Skin epidermis (tissue), 12 donors: ENCODE data around the gene AGFG1.

Experiments used
- H3K27ac ChIP-seq, 21 experiments: fragments of 200-600 bp; sonication (generic) in 11 of 21; one replicate each; pipeline ENCODE4 v1.5.0; 2020; ENCODE audit warnings: mild to moderate bottlenecking in 3 of 21, inconsistent platforms in 2 of 21, moderate library complexity in 2 of 21
- H3K4me3 ChIP-seq, 7 experiments: fragments of 200-600 bp; sonication (generic) in 2 of 7; one replicate each; pipeline ENCODE4 v1.5.0; 2020; ENCODE audit warnings: inconsistent platforms in 2 of 7, mild to moderate bottlenecking in 2 of 7, moderate library complexity in 1 of 7

Gene AGFG1

DNA sequence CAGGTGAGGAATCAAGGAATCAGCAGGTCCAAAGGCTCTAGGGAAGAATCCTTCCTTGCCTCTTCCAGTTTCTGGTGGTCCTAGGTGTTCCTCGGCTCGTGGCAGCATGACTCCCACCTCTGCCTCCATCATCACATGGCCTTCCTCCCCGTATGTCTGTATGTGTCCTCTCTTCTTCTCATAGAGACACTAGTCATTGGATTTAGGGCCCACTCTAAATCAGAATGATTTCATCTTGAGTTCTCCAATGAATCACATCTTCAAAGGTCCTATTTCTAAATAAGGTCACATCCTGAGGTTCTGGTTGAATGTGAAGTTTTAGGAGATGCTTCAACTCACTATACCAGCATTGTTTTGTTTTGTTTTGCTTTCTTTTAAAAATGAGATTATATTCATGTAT is 11.1 kb upstream of the AGFG1 start:
- Histone ChIP-seq H3K27ac (no peak overlapping the region), H3K4me3 (no peak overlapping the region)

DNA sequence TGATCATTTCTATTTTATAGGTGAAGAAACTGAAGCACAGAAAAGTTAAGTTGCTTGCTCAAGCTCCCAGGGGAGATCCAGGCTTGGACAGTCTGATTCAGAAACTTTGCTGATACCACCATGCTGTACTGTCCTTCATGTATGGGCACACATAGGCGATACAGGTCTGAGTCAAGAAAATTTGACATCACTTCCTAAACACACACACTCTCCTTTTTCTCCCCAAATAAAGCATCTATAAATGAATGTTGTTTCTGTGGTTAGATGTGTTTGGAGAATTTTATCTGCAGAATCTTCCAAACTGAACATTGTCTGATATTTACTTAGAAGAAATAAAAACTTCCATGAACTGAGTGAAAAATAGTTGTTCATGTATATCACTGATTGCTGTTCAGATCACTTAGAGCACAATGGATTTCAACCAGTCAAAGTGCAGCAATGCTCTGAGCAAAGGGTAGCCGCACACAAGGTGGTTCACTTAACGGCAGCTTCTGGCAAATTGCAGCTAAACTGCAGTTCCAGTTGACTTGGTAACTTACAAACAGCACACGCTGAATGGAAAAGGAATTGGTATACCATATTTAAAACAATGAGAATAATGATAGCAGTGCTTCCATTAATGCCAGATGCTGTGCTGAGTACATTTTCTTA is 10.0 kb upstream of the AGFG1 start:
- Histone ChIP-seq H3K27ac (no peak overlapping the region), H3K4me3 (no peak overlapping the region)

DNA sequence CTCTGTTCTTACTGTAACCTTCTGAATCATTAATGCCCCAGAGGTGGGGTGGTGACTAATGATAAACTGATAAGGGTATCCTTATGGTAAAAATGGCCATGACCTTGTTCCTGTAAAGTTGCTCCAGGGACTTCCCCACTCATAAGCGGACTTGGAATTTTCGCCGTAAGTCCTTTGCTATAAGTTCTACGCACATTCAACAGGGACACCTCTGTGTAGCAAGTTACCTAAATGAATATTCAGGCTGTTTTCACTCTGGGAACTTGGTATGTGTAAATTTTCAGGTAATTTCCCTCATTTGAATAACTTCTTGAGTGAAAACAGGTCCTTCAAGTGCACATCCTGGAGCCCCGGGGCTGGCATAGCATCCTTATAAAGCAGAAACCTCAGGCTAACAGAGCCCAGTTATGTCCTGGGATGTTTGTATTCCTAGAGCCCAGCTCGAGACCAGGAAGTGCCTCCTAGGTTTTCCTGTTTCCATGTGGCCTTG is 9.4 kb upstream of the AGFG1 start:
- no peak overlapping the region for H3K4me3 ChIP-seq
- peak overlapping the region in 1 of 21 experiments; percentile 8 for H3K27ac ChIP-seq

DNA sequence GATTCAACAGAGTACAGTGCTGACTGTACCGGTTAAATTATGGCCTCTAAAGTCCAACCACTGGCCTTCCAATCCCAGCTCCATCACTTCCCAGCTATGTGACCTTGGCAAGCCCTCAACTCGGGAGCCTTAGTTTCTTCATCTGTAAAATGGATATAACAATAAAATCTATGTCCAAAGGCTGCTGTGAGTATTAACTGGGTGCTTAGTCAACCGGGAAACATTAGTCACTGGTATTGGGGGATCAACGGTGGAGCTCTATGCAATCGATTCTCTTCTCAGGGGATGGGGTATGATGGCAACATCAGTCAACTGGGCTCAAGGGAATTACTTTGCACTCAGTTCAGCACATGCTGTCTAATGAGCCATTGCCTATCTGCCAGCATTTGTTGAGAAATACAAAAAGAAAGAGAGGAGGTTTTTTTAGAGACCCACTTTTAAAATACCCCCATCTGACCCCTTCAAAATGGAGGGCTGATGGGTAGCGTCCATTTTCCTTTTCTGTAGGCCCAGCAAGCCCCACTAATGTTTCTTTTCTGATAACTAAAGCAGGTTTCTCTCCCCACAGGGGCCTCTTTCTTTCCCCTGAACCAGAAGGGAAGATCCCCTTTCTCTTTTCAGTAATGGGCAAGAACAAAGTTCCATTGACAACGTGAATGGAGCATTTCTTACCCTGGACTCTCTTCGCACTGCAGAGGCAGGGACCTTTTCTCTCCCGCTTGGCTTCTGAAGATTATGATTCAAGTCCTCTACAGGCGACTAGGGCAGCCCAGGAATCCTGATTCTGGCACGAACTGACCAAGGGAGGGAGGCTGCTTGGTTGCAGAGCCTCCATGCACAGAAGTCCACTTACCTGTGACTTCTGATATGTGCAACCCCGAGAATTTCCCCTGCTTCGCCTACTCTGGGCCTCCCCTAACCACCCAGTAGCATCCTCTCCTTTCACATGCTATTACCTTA is 8.7 kb upstream of the AGFG1 start:
- H3K4me3 ChIP-seq: no peak overlapping the region
- no peak overlapping the region for H3K27ac ChIP-seq

DNA sequence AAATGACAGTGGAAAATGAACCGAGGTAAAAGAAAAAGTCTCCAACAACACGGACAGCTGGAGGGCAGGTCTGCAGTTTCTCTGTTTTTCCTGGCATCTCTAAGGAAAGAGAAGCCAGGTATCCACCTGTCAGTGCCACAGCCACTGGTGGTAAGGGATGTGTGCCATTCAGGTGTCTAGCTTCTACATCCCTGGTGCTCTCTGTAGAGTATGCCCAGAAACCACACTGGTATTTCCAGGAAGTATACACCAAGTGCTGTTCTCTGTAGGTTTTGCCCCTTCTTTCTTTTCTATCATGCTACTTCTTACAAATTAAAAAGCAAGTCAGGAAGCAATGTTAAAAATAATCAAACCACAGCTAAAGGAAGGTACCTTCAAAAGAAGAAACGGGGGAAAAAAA is 7.6 kb upstream of the AGFG1 start:
- H3K27ac ChIP-seq: peak overlapping the region in 2 of 21 experiments; percentile 1 to 5

DNA sequence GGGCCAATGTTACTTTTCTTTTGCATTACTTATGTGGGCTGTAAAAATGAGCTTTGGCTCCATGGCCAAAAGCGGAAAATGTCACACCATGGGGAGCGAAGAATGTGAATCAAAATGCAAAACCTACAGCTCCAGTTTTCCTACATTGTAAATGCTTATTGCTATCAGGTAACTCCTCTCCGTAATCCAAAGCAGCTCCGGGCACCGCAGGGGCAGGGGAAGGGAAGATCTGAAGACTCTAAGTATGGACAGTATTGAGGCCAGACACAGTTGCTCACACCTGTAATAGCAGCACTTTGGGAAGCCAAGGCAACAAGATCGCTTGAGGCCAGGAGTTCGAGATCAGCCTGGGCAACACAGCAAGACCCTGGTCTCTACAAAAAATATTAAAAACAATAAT is 7.1 kb upstream of the AGFG1 start:
- H3K27ac ChIP-seq: peak overlapping the region in 2 of 21 experiments; percentile 1 to 5

More for the DNA sequence above, 7.6 kb upstream of the AGFG1 start:
- H3K4me3 ChIP-seq: no peak overlapping the region

DNA sequence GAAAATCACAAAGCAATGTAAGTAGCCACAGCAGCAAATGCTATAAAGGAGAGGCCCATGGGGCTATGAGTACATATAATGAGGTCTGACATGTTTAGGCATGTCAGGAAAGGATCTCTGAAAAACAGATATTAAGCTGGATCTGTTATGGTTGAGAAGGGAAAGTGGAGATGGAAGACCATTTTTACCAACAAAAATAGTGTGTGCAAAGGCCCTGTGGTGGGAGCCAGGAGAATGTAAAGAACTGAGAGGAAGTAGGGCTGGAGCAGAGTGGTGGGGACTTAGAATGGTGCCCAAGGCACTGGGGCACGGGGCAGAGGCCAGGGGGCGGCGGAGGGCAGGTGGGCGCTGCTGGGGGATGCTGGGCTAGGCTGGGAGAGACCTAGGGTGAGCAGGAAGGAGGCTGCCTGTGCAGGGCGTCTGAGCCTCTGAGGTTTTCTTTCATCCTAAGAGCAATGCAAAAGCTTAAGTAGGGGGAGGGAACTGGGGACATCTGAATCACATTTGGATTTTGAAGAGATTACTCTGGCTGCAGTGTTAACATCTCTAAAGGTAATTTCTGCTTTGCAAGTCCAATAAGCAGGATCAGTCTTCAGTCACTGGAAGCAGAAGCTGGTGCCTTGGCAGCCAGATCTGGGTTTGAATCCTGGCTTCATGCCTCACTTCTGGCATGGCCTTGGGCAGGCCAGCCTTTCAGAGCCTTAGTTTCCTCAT is 4.9 kb upstream of the AGFG1 start:
- peak overlapping the region in 3 of 21 experiments; percentile 17 to 55 (median 36) for H3K27ac ChIP-seq

More for the DNA sequence above, 7.1 kb upstream of the AGFG1 start:
- no peak overlapping the region for H3K4me3 ChIP-seq

DNA sequence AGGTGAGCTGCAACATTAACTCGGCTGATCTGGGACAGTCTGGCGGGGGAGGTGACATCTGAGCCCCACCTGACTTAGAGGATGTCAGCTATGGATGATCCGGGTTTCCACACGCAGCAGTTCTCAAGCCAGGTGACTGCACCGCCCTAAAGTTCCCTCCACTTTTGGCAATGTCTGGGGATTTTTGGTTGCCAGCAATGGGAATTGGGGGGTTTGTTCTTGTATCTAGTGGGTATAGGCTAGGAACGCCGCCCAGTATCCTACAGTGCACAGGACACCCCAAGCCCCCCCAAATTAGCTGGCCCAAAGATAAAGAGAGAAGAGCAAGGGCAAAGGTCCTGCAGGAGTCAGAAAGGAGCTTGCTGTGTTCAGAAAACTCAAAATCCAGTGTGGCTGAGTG is 544 bp upstream of the AGFG1 start:
- H3K27ac ChIP-seq: peak overlapping the region in 1 of 21 experiments; percentile 91
- no peak overlapping the region for H3K4me3 ChIP-seq

More for the DNA sequence above, 4.9 kb upstream of the AGFG1 start:
- no peak overlapping the region for H3K4me3 ChIP-seq

DNA sequence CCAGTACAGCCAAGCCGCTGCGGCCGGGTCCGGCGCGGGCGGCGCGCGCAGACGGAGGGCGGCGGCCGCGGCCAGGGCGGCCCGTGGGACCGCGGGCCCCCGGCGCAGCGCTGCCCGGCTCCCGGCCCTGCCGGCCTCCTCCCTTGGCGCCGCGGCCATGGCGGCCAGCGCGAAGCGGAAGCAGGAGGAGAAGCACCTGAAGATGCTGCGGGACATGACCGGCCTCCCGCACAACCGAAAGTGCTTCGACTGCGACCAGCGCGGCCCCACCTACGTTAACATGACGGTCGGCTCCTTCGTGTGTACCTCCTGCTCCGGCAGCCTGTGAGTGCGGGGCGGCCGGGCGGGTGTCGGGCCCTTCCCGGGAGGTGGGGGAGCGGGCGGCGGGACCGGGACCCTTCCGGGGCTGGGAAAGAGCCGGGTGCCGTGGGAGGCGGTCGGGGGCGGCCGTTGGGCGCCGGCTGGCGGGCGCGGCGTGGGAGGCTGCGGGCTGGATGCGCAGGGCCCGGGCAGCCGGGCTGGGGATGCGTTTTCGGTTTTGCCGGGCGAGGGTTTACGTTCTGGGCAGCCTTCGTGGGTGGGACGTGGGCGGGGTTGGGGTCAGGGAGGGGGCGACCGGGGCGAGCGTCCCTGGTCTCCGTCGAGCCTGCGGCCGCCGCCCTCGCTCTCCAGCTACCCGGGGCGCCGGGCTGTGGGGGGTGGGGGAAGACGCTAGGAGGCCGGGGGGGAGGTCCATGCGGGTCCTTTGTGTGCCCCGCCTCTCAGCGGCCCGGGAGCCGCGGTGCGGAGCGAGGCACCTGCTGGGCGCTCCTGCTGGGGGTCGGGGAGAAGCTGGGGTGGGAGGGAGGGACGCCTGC is 537 bp downstream of the AGFG1 start:
- Histone ChIP-seq H3K27ac (peak overlapping the region; percentile 69 to 97 (median 91)), H3K4me3 (peak overlapping the region; percentile 73 to 99 (median 97))

DNA sequence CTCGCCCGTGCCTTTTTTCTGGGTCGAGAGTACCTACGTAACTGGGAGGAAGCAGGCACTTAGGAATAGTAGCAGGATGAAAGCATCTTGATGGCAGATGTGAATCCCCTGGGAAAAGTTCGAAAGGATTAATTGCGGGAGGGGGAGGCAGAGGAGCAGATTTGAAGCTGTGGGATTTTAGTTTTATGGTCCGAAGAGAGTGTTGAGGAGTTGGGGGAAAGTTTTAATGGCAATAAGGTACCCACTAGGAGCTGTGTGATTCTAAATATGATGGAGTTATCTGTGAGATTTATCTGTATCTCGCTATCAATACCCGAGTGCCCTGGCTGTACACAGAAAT is 1.1 kb downstream of the AGFG1 start:
- Histone ChIP-seq H3K4me3 (peak overlapping the region; percentile 73 to 99 (median 97)), H3K27ac (peak overlapping the region in 18 of 21 experiments; percentile 78 to 97 (median 91))

DNA sequence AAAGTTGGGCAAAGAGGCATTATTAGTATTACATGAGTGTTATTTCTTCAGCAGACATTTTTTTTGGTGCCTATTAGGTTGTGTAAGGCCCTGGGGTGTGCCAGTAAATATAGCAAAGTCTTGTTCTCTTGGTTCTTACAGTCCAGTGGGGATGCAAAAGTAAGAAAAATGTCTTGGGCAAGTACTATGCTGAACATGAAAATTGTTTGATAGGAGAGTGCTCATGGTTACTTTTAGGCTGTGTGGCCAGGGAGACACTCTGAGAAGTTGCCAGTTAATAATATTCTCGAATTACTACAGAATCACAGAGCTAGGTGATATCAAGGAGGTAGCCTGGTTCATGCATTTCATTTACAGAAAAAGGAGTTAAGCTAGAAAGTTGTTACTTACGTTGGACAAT is 1.9 kb downstream of the AGFG1 start:
- Histone ChIP-seq H3K4me3 (peak overlapping the region in 2 of 7 experiments; percentile 81 to 99), H3K27ac (no peak overlapping the region)

DNA sequence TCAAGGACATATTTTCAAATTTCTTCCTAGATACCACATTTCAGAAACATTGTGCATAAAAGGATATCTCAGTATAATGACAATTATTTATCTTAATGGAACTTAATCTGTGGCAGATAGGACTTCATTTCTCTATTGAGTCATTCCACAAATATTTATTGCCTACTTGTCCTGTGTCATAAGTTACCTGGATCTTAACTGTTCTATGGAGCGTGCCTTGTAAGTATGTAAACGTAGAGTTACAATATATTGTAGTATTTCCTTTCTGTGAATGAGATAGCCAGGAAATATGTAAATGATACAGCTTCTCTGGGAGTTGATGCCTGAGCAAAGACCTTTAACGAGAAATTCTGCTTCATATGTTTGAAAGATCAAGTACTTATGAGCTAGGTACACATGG is 2.5 kb downstream of the AGFG1 start:
- Histone ChIP-seq H3K27ac (no peak overlapping the region), H3K4me3 (no peak overlapping the region)

DNA sequence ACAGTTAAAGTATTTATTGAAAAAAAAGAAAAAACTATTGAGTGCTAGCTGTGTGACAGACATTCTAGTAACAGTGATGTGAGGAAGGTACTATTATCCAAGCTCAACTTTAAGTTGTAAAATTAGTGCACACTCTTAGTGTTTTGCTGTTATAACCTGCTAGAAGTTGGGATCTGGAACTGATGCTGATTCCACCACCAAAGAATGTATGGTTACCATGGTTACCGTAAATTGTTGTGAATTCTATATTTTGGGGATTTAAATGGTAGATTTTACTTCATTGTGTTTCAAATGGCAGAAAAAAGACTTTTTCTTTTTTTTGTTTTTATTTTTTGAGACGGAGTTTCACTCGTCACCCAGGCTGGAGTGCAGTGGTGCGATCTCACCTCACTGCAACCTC is 5.3 kb downstream of the AGFG1 start:
- Histone ChIP-seq H3K4me3 (no peak overlapping the region), H3K27ac (no peak overlapping the region)

DNA sequence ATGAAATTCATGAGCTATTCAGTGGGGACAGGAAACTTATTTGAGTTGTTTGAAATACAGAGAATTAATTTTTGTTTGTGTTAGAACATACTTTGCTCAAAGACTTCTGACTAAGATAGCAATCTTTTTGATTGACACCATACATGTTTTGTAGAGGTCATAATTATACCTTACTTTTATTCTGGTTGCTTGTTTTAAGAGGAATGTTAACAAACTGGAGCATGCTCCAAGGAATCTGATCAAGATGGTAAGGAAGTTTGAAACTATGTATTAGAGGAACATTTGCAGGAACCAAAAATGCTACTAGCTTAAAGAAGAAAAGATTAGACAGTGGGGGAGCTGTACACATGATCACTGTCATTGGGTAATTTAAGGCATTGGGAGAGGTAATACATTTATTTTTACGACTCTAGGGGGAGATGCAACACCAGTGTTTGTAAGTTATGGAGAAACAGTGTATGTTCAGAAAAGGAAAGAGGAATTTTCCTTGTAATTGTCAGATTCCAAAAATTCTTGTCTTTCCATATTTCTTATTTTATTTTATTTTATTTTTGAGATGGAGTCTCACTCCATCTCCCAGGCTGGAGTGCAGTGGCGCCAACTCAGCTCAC is 8.0 kb downstream of the AGFG1 start:
- Histone ChIP-seq H3K27ac (no peak overlapping the region), H3K4me3 (no peak overlapping the region)

DNA sequence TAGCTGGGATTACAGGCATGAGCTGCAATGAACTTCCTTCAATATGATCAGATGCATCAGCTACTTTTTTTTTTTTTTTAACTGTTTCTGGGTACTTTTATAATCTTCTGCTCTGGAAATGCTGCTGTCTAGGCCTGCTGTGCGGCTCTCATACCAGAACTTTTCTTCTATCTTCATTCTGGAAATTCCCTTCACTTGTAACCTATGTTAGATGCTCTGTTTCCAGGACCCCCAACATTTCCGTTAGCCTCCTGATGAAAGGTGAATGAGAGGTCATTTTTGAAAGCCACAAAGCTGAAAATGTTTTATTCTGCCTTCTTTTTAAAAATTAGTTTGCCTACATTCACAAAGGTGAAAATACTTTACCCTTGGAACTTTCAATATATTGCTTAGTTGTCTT is 8.6 kb downstream of the AGFG1 start:
- no peak overlapping the region for H3K4me3 ChIP-seq
- no peak overlapping the region for H3K27ac ChIP-seq

DNA sequence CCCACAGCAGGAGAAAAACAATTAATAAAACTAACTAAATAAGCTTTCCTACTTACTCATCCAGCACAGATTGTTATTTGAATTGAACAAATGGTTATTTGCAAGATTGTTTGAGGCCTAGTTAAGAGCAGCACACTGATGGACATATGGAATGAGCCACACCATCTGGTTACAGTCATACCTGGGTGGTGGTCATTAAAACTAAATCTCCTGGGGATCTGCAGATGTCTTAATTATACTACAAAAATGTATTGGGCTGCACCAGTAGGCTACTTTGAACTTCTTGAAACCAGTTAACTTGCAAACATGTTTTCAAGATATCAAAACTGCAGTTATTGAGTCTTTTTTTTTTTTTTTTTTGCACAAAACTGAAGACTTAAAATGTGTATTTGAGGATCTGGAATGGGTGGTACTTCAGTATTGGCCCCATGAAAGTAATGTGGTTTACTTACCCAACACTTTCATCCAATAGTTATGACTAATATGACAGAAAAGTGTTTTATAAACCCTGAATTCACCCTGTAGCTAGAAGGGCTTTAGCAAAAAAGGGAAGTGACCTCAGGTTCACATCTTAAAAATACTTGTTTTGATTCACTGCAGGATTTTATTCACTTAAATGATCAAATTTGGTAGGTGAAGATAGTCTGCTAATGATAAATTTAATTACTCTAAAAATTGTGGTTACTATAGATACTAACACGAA is 10.8 kb downstream of the AGFG1 start:
- Histone ChIP-seq H3K4me3 (no peak overlapping the region), H3K27ac (no peak overlapping the region)

DNA sequence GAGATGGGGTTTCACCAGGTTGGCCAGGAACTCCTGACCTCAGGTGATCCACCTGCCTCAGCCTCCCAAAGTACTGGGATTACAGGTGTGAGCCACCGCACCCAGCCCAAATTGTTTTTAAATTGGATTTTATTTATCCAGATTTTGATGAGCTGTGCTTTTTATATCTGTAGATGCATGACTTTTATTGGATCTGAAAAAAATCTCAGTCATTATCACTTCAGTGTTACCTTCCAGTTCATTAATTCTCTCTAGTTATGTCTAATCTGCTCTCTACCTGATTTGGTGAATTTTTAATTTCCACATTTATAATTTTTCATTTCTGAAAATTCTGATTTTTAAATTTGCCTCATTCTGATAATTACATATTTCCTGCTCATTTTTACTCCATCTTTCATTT is 13.5 kb downstream of the AGFG1 start:
- Histone ChIP-seq H3K27ac (no peak overlapping the region), H3K4me3 (no peak overlapping the region)

DNA sequence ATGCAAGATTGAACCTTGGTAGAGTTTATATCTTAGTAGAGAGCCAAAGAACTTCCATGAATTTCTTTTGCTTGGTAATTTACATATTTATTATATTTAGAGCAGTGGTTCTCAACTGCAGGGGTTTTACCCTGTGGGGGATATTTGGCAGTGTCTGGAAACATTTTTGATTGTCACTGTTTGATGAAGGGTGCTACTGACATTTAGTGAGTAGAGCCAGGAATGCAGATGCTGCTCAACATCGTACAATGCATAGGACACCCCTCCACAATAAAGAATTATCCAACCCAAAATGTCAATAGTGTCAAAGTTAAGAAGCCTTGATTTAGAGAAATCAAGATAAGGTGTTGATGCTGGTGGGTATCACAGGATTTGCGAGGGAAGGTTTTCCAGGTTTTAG is 14.7 kb downstream of the AGFG1 start:
- Histone ChIP-seq H3K4me3 (no peak overlapping the region), H3K27ac (no peak overlapping the region)
